Measurements from ENCODE around the gene REEP1. TPM values are rescaled to one million over a fixed set of nuclear protein-coding genes. Genes with fewer than 3 reads are reported as not detected.

Gene REEP1
- polyA plus RNA-seq, 2 of the 4 experiments (the other 2 are of a cell fraction) = 0.30 to 0.45 TPM

DNA sequence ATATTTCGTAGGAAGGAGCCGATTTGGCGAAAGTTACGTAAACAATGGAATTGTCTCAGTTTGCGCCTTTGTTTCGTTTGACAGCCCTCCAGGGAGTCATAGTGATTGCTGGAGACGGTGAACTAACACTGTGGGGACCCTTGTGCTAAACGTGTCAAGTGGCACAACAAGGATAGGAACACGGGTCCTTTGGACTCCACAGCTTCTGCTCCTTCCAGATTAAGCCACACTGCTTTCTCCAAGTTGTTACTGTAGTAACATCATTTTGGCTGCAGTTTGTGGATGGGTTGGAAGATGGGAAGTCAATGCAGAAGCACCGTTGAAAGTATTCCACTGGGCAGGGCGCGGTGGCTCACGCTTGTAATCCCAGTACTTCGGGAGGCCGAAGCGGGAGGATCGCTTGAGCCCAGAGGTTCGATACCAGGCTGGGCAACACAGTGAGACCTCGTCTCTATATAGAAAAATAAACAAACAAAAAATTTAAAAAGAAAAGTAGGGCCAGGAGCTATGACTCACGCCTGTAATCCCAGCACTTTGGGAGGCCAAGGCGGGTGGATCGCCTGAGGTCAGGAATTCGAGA is 141.5 kb downstream of the REEP1 start:
- Histone ChIP-seq H3K27ac (peak overlapping the region; percentile 93 to 96), H3K4me3 (peak overlapping the region; percentile 69), H3K9me3 (no peaks in the 10 kb centered on the region), H3K4me2 (peak overlapping the region; percentile 75), H3K4me1 (peaks cover 29% of the 10 kb centered on the region)
- 15% methylated on average over 23 of the region's 23 CpGs for WGBS (ENCODE audit: missing lambda C conversion rate)
- FAIRE-seq (no peak), ATAC-seq (peak; percentile 10 to 27), DNase-seq (ENCODE audit: low read depth in 1 of 2, low spot score in 1 of 2) (no peak)
- TF ChIP-seq ZC3H11A (IDR thresholded peaks at IDR 0.05) = no peak
- no peak for TF ChIP-seq MAFK (IDR thresholded peaks at IDR 0.05; ENCODE audit: partially characterized antibody)
- 0 out of 2 replicates have a peak, but pooled peaks have one; percentile 20 for TF ChIP-seq TP53 (CRISPR knock-in tag; IDR thresholded peaks at IDR 0.05)
- TF ChIP-seq FOSL2 (IDR thresholded peaks at IDR 0.05) = no peak
- peak; percentile 47 for TF ChIP-seq FOSL2 (CRISPR knock-in tag; IDR thresholded peaks at IDR 0.05)
- TF ChIP-seq KDM5A (IDR thresholded peaks at IDR 0.05) = no peak
- TF ChIP-seq RAD21 (conservative IDR thresholded peaks at IDR 0.05 in 1 of 2, IDR thresholded peaks at IDR 0.05 in 1 of 2) = no peak
- TF ChIP-seq HEYL (CRISPR knock-in tag; IDR thresholded peaks at IDR 0.05) = no peak
- ChIA-PET POLR2A (interaction anchor here (0.5 to 3.3 kb wide), 10 partner anchors 9 to 390 kb away, joined by 3 to 32 read pairs (median 4); partner anchors contain the start of genes KDM3A, POLR1A and PTCD3), CTCF (interaction anchor here (0.6 kb wide), 2 partner anchors 375 to 831 kb away, joined by 3 read pairs; no protein-coding TSS in a partner anchor)

DNA sequence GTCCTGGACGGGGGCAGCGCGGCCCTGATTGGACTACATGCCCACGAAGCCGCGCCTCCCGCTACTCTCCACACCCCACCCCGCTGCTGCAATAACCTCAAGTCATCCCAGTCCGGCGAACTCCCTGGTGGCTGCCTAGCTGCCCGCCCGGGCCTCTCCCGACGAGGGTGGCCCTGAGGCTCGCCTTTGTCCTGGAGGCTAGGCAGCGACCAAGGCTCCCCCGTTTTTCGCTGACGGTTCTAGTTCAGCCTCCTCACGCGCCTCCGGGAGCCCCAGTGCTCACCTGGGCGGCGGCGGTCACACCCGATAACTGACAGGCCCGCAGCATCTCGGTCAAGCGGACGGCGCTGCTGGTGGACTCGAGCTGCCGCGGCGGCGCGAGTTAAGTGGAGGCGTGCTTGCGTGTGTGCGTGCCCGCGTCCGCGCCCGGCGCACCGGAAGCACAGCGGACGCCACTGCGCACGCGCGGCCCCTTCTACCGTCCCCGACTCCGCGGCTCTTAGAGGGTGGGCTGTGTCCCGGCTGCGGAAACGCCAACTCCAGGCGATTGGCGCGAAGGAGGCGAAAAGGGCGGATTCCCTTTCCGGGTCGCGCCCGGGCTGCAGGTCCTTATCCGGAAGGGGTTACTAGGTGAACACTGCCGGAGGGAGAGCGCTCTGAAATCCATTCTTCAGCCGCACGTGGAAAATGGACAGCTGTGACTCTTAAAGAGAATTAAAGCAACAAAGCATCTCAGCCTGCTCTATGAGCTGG is 142.2 kb downstream of the REEP1 start, which contains the start of gene IMMT:
IMMT (minus strand) TSS at position 408 of the 753 bp plus-strand sequence; CDS start at position 328, 80 bp downstream.
- no peak for FAIRE-seq
- WGBS (ENCODE audit: missing lambda C conversion rate) = under 1% methylated on average over 23 of the region's 74 CpGs
- TF ChIP-seq RCOR1 (IDR thresholded peaks at IDR 0.05; ENCODE audit: low read depth, low read length) (no peak), SMC3 (IDR thresholded peaks at IDR 0.05) (no peak), EHF (CRISPR knock-in tag; IDR thresholded peaks at IDR 0.05) (no peak), RFX5 (IDR thresholded peaks at IDR 0.05) (peak; percentile 78; the same call in 1 of the 2 replicates), PHF8 (IDR thresholded peaks at IDR 0.05; ENCODE audit: borderline replicate concordance, low read depth) (peak; percentile 98), BHLHE40 (IDR thresholded peaks at IDR 0.05; ENCODE audit: low read depth, low read length) (0 out of 2 replicates have a peak, but pooled peaks have one; percentile 31), FOXS1 (CRISPR knock-in tag; IDR thresholded peaks at IDR 0.05) (no peak), ZSCAN20 (CRISPR knock-in tag; IDR thresholded peaks at IDR 0.05) (no peak), NFE2L2 (conservative IDR thresholded peaks at IDR 0.05; ENCODE audit: low read length) (no peak), SREBF2 (IDR thresholded peaks at IDR 0.05) (no peak), CEBPB (IDR thresholded peaks at IDR 0.05) (peak in 1 of 2 experiments; percentile 48; a peak in 1 of 4 replicates), NR3C1 (IDR thresholded peaks at IDR 0.05) (no peak), HOXB13 (CRISPR knock-in tag; IDR thresholded peaks at IDR 0.05; ENCODE audit: low read depth) (no peak), FOSB (CRISPR knock-in tag; IDR thresholded peaks at IDR 0.05) (no peak), RNF2 (IDR thresholded peaks at IDR 0.05; ENCODE audit: borderline replicate concordance, low read depth) (no peak)
- TF ChIP-seq, protein P1, sequence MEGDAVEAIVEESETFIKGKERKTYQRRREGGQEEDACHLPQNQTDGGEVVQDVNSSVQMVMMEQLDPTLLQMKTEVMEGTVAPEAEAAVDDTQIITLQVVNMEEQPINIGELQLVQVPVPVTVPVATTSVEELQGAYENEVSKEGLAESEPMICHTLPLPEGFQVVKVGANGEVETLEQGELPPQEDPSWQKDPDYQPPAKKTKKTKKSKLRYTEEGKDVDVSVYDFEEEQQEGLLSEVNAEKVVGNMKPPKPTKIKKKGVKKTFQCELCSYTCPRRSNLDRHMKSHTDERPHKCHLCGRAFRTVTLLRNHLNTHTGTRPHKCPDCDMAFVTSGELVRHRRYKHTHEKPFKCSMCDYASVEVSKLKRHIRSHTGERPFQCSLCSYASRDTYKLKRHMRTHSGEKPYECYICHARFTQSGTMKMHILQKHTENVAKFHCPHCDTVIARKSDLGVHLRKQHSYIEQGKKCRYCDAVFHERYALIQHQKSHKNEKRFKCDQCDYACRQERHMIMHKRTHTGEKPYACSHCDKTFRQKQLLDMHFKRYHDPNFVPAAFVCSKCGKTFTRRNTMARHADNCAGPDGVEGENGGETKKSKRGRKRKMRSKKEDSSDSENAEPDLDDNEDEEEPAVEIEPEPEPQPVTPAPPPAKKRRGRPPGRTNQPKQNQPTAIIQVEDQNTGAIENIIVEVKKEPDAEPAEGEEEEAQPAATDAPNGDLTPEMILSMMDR (IDR thresholded peaks at IDR 0.05) = no peak
- TF ChIP-seq, protein P2, sequence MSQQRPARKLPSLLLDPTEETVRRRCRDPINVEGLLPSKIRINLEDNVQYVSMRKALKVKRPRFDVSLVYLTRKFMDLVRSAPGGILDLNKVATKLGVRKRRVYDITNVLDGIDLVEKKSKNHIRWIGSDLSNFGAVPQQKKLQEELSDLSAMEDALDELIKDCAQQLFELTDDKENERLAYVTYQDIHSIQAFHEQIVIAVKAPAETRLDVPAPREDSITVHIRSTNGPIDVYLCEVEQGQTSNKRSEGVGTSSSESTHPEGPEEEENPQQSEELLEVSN (IDR thresholded peaks at IDR 0.05; ENCODE audit: borderline replicate concordance, low read depth) = peak; percentile 69
- TF ChIP-seq, protein P3, sequence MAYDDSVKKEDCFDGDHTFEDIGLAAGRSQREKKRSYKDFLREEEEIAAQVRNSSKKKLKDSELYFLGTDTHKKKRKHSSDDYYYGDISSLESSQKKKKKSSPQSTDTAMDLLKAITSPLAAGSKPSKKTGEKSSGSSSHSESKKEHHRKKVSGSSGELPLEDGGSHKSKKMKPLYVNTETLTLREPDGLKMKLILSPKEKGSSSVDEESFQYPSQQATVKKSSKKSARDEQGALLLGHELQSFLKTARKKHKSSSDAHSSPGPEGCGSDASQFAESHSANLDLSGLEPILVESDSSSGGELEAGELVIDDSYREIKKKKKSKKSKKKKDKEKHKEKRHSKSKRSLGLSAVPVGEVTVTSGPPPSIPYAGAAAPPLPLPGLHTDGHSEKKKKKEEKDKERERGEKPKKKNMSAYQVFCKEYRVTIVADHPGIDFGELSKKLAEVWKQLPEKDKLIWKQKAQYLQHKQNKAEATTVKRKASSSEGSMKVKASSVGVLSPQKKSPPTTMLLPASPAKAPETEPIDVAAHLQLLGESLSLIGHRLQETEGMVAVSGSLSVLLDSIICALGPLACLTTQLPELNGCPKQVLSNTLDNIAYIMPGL (CRISPR knock-in tag; IDR thresholded peaks at IDR 0.05; ENCODE audit: borderline replicate concordance) = peak; percentile 23; the same call in 1 of the 2 replicates
- TF ChIP-seq, protein P4, sequence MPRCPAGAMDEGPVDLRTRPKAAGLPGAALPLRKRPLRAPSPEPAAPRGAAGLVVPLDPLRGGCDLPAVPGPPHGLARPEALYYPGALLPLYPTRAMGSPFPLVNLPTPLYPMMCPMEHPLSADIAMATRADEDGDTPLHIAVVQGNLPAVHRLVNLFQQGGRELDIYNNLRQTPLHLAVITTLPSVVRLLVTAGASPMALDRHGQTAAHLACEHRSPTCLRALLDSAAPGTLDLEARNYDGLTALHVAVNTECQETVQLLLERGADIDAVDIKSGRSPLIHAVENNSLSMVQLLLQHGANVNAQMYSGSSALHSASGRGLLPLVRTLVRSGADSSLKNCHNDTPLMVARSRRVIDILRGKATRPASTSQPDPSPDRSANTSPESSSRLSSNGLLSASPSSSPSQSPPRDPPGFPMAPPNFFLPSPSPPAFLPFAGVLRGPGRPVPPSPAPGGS (IDR thresholded peaks at IDR 0.05) = peak; percentile 96
- TF ChIP-seq, protein P5, sequence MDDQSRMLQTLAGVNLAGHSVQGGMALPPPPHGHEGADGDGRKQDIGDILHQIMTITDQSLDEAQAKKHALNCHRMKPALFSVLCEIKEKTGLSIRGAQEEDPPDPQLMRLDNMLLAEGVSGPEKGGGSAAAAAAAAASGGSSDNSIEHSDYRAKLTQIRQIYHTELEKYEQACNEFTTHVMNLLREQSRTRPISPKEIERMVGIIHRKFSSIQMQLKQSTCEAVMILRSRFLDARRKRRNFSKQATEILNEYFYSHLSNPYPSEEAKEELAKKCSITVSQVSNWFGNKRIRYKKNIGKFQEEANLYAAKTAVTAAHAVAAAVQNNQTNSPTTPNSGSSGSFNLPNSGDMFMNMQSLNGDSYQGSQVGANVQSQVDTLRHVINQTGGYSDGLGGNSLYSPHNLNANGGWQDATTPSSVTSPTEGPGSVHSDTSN (IDR thresholded peaks at IDR 0.05) = peak; percentile 60; the same call in 1 of the 2 replicates
- TF ChIP-seq, protein P6, sequence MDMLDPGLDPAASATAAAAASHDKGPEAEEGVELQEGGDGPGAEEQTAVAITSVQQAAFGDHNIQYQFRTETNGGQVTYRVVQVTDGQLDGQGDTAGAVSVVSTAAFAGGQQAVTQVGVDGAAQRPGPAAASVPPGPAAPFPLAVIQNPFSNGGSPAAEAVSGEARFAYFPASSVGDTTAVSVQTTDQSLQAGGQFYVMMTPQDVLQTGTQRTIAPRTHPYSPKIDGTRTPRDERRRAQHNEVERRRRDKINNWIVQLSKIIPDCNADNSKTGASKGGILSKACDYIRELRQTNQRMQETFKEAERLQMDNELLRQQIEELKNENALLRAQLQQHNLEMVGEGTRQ (IDR thresholded peaks at IDR 0.05) = no peak

More for the DNA sequence above, 142.2 kb downstream of the REEP1 start, which contains the start of gene IMMT:
- Histone ChIP-seq H3K27ac (peak within 1 kb of the TSS; percentile 93 to 96), H3K4me2 (peak within 1 kb of the TSS; percentile 88), H3K4me3 (peak within 1 kb of the TSS; percentile 69), H3K4me1 (peaks cover 23% of the 10 kb centered on the region), H3K9me3 (no peaks in the 10 kb centered on the region)
- ChIA-PET CTCF (interaction anchor here (0.6 to 0.9 kb wide), 2 partner anchors 25 to 375 kb away, joined by 3 read pairs; no protein-coding TSS in a partner anchor), POLR2A (interaction anchor here (0.5 to 3.3 kb wide), 11 partner anchors 9 to 389 kb away, joined by 3 to 32 read pairs (median 5); partner anchors contain the start of genes KDM3A, POLR1A and PTCD3)
- ATAC-seq (peak; percentile 92 to 95), DNase-seq (ENCODE audit: low read depth in 1 of 2, low spot score in 1 of 2) (peak; percentile 93 to 99)
